C4-2B (cell line): ENCODE results near the gene SASH1.

Experiments used
- ZFX ChIP-seq: fragments of 450-650 bp; IDR thresholded peaks from 2 replicates; pipeline ENCODE4 v1.6.1; 2017
- TF ChIP-seq, protein P1 (sequence below): fragments of 450-650 bp; conservative IDR thresholded peaks from 2 replicates; pipeline ENCODE4 v1.5.1; 2017; ENCODE audit warnings: mild to moderate bottlenecking

DNA sequence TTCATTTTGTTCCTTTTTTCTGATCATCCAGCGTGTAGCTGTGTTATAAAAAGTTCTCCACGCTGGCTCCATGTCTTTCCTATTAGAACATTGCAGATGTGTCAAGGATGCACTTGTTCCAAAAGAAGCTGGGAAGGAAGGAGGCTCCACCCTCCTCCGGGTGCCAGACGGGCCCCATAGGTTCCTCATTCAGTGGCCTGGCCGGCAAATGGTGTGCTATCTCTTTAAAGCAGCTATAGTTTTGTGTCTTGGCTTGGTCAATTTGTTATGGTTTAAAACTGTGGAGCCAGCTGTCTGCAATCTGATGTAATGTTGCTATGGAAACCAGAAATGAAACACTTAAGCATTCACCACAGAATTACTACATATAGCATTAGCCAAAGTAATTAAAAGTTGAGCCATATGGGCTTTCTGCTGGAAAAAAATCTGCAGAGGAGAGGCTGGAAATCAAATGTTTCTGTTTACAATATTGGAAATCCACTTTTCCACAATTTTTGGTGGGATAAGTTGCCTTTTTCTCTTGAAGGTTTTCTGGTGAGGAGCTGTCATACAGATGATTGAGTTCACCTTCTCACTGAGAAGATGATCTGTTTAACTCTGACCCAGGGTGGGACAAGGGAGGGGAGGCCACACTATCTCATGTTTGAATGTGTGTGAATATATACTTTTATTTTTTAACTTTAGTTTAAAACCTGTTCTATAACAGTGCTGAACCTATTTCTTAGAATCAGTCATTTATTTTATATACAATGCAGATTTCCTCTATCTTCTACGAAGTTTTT, 167.4 kb downstream of the SASH1 start:
- TF ChIP-seq, protein P1, sequence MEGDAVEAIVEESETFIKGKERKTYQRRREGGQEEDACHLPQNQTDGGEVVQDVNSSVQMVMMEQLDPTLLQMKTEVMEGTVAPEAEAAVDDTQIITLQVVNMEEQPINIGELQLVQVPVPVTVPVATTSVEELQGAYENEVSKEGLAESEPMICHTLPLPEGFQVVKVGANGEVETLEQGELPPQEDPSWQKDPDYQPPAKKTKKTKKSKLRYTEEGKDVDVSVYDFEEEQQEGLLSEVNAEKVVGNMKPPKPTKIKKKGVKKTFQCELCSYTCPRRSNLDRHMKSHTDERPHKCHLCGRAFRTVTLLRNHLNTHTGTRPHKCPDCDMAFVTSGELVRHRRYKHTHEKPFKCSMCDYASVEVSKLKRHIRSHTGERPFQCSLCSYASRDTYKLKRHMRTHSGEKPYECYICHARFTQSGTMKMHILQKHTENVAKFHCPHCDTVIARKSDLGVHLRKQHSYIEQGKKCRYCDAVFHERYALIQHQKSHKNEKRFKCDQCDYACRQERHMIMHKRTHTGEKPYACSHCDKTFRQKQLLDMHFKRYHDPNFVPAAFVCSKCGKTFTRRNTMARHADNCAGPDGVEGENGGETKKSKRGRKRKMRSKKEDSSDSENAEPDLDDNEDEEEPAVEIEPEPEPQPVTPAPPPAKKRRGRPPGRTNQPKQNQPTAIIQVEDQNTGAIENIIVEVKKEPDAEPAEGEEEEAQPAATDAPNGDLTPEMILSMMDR: no peak
- TF ChIP-seq ZFX: no peak
